GM12874 (cell line): ENCODE results near the gene GATAD2B.

Source experiments
- TF ChIP-seq, protein P1 (sequence below): IDR thresholded peaks from 2 replicates; pipeline ENCODE4 v1.5.1; 2011; ENCODE audit warnings: low read depth, mild to moderate bottlenecking, control low read depth, low read length, moderate library complexity; ENCODE audit not compliant: insufficient read depth

The GATAD2B gene

GRCh38 chr1:153946622-153947241 lies 24.0 kb upstream of the GATAD2B start, which contains the start of gene DENND4B:
TSS of gene DENND4B (minus strand) at chr1:153946718. CDS start at chr1:153944374, 2,344 bp downstream.
- TF ChIP-seq, protein P1, sequence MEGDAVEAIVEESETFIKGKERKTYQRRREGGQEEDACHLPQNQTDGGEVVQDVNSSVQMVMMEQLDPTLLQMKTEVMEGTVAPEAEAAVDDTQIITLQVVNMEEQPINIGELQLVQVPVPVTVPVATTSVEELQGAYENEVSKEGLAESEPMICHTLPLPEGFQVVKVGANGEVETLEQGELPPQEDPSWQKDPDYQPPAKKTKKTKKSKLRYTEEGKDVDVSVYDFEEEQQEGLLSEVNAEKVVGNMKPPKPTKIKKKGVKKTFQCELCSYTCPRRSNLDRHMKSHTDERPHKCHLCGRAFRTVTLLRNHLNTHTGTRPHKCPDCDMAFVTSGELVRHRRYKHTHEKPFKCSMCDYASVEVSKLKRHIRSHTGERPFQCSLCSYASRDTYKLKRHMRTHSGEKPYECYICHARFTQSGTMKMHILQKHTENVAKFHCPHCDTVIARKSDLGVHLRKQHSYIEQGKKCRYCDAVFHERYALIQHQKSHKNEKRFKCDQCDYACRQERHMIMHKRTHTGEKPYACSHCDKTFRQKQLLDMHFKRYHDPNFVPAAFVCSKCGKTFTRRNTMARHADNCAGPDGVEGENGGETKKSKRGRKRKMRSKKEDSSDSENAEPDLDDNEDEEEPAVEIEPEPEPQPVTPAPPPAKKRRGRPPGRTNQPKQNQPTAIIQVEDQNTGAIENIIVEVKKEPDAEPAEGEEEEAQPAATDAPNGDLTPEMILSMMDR: peak; percentile 97

- TF ChIP-seq, protein P1: no peak
Observed at GRCh38 chr1:153945795-153946621, 23.2 kb upstream of the GATAD2B start.

GRCh38 chr1:153945131-153945794 lies 22.5 kb upstream of the GATAD2B start:
- TF ChIP-seq, protein P1: no peak

- TF ChIP-seq, protein P1: no peak
Observed at GRCh38 chr1:153944827-153945117, 22.0 kb upstream of the GATAD2B start.

DNA sequence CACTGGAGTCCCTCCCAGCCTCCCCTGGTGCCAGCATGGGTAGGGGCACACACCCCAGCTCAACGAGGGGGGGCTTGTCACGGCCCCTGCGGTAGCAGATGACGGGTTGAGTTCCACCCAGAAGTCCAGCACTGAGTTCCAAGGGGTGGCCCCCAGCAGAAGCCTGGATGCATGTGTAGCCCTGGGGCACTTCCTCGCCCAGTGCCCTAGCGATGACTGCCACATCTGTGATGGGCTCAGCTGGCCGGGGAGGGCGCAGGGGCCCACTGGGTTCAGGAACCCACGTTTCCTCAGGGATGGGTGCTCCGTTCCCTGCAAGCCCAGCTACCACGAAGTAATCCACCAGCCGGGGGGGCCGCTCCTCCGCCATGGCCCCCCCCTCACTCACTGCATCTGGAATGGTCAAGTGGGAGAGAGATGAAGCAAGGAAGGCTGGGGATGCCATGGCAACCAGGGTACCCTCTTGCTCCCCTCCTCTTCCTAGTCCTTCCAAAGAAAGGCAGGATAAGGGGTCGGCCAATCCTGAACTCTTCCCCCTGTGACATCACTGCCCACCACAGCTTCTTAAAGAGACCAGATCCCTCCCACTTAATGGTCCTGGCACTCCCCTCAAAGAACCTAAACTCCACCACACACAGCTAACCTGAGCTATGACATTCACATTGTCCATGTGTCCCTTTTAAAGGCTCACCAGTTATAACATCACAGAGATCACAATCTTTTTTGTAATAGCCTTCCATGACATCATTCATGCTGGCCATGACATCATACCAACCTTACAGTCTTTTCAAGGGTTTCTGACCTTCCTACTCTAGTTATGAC lies 21.4 kb upstream of the GATAD2B start:
- TF ChIP-seq, protein P1: no peak

DNA sequence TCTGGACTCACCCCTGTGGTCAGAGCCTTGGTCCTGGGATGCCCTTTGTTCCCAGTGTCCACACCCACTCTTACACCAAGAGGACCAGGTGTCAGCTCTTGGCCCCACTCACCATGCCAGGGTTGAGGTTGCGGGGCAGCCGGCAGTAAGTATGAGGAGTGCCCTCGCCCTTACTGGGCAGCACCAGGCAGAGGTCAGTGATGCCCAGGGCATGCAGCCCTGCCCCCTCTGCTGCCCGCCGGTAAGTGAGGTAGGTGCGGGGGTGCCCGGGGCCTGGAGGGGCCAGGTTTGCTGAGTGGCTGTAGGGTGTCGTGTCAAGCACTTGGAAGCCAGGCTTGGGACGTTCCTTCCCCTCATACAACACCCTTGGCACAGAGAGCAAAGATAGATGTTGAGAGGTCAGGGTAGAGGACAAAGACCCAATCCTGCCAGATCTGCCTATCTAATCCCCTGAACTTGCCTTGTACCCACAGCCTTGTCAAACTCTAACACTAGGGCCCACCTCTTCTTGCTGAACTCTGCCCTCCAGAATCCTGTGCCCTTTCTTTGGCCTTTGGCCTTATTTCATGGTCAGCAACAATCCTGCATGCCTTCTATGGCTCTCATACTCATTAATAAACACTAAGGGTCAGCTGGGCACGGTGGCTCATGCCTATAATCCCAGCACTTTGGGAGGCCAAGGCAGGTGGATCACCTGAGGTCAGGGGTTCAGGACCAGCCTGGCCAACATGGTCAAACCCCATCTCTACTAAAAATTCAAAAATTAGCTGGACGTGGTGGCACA lies 20.2 kb upstream of the GATAD2B start:
- TF ChIP-seq, protein P1: no peak
